SJSA1 (cell line): ENCODE measurements around the gene RTKN. TPM values are rescaled to one million over a fixed set of nuclear protein-coding genes. Genes with fewer than 3 reads are reported as not detected.
"Not testable (repeated sequence)": the region's sequence is repeated elsewhere in the genome, so short reads cannot be mapped to it uniquely, and the experiment has no call there.

Source experiments
- DNase-seq, 2 experiments: peaks; one replicate each; pipeline ENCODE4 v3.0.0-alpha.2; 2015 to 2020; ENCODE audit warnings: low spot score in 2 of 2, low read depth in 1 of 2
- H3K27ac ChIP-seq: fragments of 250-450 bp; sonication (Bioruptor Pico); 2 replicates; pipeline ENCODE4 v1.5.1; 2020; ENCODE audit warnings: mild to moderate bottlenecking, moderate library complexity
- H3K27me3 ChIP-seq: fragments of 250-450 bp; sonication (Bioruptor Pico); replicated peaks from 2 replicates; pipeline ENCODE4 v1.5.1; 2020; ENCODE audit warnings: mild to moderate bottlenecking, moderate library complexity
- H3K36me3 ChIP-seq: fragments of 250-450 bp; sonication (Bioruptor Pico); 2 replicates; pipeline ENCODE4 v1.5.1; 2020; ENCODE audit warnings: mild to moderate bottlenecking
- H3K4me1 ChIP-seq: fragments of 250-450 bp; sonication (Bioruptor Pico); replicated peaks from 2 replicates; pipeline ENCODE4 v1.6.1; 2021; ENCODE audit warnings: mild to moderate bottlenecking
- H3K4me3 ChIP-seq: fragments of 250-450 bp; sonication (Bioruptor Pico); 2 replicates; pipeline ENCODE4 v1.5.1; 2020; ENCODE audit warnings: mild to moderate bottlenecking
- H3K9me3 ChIP-seq: fragments of 250-450 bp; sonication (Bioruptor Pico); replicated peaks from 2 replicates; pipeline ENCODE4 v1.5.1; 2020; ENCODE audit warnings: mild to moderate bottlenecking
- total RNA-seq: library from RNA; depleted of rRNA; stranded (reverse); fragments of >200 nt; shearing (Covaris generic); gene quantifications from 2 replicates; pipeline ENCODE4 v1.2.3, GENCODE V29; 2014

The RTKN gene
- total RNA-seq, 1 experiment from 2014 or later = 8.7 TPM

- Histone ChIP-seq H3K27me3 (no peaks in the 10 kb centered on the region), H3K9me3 (no peaks in the 10 kb centered on the region), H3K27ac (peak overlapping the region; percentile 54), H3K4me1 (peaks cover 13% of the 10 kb centered on the region), H3K4me3 (peak overlapping the region; percentile 53), H3K36me3 (peaks cover 31% of the 10 kb centered on the region)
- DNase-seq = no peak
Observed at GRCh38 chr2:74471332-74472065, 29.8 kb upstream of the RTKN start.

- not testable (repeated sequence) for DNase-seq, H3K4me3 ChIP-seq, H3K27ac ChIP-seq, H3K9me3 ChIP-seq, H3K27me3 ChIP-seq
- Histone ChIP-seq H3K36me3 (peaks cover 31% of the 10 kb centered on the region), H3K4me1 (peaks cover 13% of the 10 kb centered on the region)
Observed at GRCh38 chr2:74470742-74471141, 29.0 kb upstream of the RTKN start.

GRCh38 chr2:74464406-74464805 lies 22.7 kb upstream of the RTKN start:
- no peaks in the 10 kb centered on the region for H3K9me3 ChIP-seq
- no peaks in the 10 kb centered on the region for H3K27me3 ChIP-seq
- H3K4me3 ChIP-seq = peak overlapping the region; percentile 85
- peaks cover 8% of the 10 kb centered on the region for H3K4me1 ChIP-seq
- peaks cover 34% of the 10 kb centered on the region for H3K36me3 ChIP-seq
- no peak overlapping the region for H3K27ac ChIP-seq
- no peak for DNase-seq

GRCh38 chr2:74462786-74463105 lies 21.0 kb upstream of the RTKN start:
- Histone ChIP-seq H3K9me3 (no peaks in the 10 kb centered on the region), H3K27me3 (no peaks in the 10 kb centered on the region), H3K36me3 (peaks cover 34% of the 10 kb centered on the region), H3K4me3 (no peak overlapping the region), H3K4me1 (peaks cover 8% of the 10 kb centered on the region), H3K27ac (no peak overlapping the region)
- DNase-seq = no peak

GRCh38 chr2:74462054-74462785 lies 20.5 kb upstream of the RTKN start:
- Histone ChIP-seq H3K4me3 (no peak overlapping the region), H3K27me3 (no peaks in the 10 kb centered on the region), H3K36me3 (peaks cover 34% of the 10 kb centered on the region), H3K9me3 (no peaks in the 10 kb centered on the region), H3K4me1 (peaks cover 9% of the 10 kb centered on the region), H3K27ac (no peak overlapping the region)
- DNase-seq = no peak

- no peak overlapping the region for H3K4me3 ChIP-seq
- DNase-seq = no peak
- H3K27ac ChIP-seq = no peak overlapping the region
- H3K36me3 ChIP-seq = peaks cover 41% of the 10 kb centered on the region
- peaks cover 15% of the 10 kb centered on the region for H3K4me1 ChIP-seq
- no peaks in the 10 kb centered on the region for H3K9me3 ChIP-seq
- no peaks in the 10 kb centered on the region for H3K27me3 ChIP-seq
Observed at GRCh38 chr2:74461187-74462053, 19.7 kb upstream of the RTKN start.

DNA sequence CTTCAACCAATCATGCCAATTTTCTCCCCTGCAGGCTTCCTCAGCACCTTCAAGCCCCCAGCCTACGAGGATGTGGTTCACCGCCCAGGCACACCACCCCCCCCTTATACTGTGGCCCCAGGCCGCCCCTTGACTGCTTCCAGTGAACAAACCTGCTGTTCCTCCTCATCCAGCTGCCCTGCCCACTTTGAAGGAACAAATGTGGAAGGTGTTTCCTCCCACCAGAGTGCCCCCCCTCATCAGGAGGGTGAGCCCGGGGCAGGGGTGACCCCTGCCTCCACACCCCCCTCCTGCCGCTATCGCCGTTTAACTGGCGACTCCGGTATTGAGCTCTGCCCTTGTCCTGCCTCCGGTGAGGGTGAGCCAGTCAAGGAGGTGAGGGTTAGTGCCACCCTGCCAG lies 18.4 kb upstream of the RTKN start:
- H3K4me1 ChIP-seq = peaks cover 21% of the 10 kb centered on the region
- not testable (repeated sequence) for DNase-seq, H3K27me3 ChIP-seq, H3K9me3 ChIP-seq, H3K4me3 ChIP-seq, H3K27ac ChIP-seq
- peaks cover 42% of the 10 kb centered on the region for H3K36me3 ChIP-seq

DNA sequence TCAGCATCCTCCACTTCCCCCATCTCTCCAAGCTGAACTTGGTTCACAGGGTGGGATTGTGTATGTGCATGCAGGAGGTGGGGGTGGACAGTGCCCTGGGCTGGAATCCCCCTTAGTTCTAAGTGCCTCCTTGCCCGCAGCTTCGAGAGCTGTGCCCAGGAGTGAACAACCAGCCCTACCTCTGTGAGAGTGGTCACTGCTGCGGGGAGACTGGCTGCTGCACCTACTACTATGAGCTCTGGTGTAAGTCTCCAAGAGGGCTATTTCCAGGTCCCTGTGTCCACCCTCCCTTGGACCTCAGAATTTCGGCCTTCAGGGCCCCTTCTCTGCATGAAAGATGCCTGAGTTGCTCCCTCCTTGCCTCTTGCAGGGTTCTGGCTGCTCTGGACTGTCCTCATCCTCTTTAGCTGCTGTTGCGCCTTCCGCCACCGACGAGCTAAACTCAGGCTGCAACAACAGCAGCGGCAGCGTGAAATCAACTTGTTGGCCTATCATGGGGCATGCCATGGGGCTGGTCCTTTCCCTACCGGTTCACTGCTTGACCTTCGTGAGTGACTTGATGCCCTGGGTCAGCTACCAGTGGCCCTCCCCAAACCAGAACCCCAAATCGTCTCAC lies 17.9 kb upstream of the RTKN start:
- not testable (repeated sequence) for H3K27ac ChIP-seq, H3K4me3 ChIP-seq, DNase-seq, H3K27me3 ChIP-seq, H3K9me3 ChIP-seq
- peaks cover 37% of the 10 kb centered on the region for H3K36me3 ChIP-seq
- peaks cover 19% of the 10 kb centered on the region for H3K4me1 ChIP-seq

GRCh38 chr2:74458938-74459363 lies 17.2 kb upstream of the RTKN start:
- Histone ChIP-seq H3K27ac (no peak overlapping the region), H3K4me3 (peak overlapping the region; percentile 53), H3K36me3 (peaks cover 37% of the 10 kb centered on the region), H3K4me1 (peaks cover 16% of the 10 kb centered on the region), H3K9me3 (no peaks in the 10 kb centered on the region), H3K27me3 (no peaks in the 10 kb centered on the region)
- no peak for DNase-seq

DNA sequence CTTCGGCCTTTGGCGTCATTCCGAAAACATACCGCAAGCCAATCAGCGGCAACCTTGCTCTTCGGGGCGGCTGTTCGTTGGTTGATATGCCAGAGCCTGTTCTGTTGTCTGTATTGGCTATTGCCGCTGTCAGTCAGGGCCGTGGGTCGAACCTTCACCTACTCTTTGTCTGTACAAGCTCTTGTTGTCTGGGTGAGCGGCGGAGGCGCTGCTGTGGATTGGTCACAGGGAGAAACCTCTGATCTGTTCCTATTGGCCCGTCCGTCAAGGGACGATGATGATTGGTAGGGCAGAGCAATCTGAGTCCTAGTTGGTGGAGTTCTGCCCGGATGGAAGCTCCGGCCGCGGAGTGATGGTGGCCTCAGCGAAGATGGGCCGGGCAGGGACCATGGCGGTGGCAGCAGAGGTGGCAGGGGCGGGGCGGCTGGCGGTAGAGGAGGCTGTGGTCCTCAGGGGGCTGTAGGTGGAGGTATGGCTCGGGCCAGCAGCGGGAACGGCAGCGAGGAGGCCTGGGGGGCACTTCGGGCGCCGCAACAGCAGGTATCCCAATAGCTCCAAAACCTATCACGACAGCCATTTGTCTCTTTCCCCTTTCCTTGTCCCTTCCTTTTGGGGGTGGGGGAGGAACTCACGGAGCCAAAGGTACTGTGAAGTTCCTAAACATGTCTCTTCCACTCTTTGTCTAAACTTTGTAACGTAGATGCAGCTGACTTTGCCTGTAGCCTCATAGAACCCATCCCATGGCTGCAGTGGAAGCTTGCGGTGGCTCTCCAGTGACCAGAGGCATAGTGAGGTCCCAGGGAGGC lies 16.6 kb upstream of the RTKN start, which contains the start of gene WBP1:
Gene WBP1, plus strand, starts transcription at position 307 of the 806 bp plus-strand sequence. Its CDS starts 165 bp downstream, at position 472.
- peak within 1 kb of the TSS; percentile 2; the same call in 1 of the 2 replicates for H3K27ac ChIP-seq
- peak; percentile 99 to 100 for DNase-seq

DNA sequence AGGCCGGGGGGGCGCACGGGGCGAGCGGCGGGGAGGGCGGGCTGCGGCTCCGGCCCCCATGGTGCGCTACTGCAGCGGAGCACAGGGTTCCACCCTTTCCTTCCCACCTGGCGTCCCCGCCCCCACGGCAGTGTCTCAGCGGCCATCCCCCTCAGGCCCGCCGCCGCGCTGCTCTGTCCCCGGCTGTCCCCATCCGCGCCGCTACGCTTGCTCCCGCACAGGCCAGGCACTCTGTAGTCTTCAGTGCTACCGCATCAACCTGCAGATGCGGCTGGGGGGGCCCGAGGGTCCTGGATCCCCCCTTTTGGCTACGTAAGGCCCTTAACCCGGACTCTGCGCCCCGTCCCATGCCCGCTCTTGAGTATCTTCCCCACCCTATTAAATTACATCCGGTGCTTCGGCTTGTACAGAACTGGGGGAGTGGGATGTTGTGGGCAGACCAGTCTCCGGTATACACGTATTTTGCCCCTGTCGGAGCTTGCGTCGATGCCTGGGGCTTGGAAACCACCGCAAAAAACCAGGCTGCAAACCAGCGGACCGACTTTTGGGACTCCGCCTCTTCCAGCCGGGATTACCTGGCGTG lies 15.9 kb upstream of the RTKN start:
- Histone ChIP-seq H3K27ac (peak overlapping the region; percentile 2; the same call in 1 of the 2 replicates), H3K36me3 (peaks cover 30% of the 10 kb centered on the region)
- no peak for DNase-seq

More for the DNA sequence above, 16.6 kb upstream of the RTKN start, which contains the start of gene WBP1:
- Histone ChIP-seq H3K9me3 (no peaks in the 10 kb centered on the region), H3K27me3 (no peaks in the 10 kb centered on the region), H3K4me1 (peaks cover 16% of the 10 kb centered on the region), H3K4me3 (peak within 1 kb of the TSS; percentile 53), H3K36me3 (peaks cover 37% of the 10 kb centered on the region)

DNA sequence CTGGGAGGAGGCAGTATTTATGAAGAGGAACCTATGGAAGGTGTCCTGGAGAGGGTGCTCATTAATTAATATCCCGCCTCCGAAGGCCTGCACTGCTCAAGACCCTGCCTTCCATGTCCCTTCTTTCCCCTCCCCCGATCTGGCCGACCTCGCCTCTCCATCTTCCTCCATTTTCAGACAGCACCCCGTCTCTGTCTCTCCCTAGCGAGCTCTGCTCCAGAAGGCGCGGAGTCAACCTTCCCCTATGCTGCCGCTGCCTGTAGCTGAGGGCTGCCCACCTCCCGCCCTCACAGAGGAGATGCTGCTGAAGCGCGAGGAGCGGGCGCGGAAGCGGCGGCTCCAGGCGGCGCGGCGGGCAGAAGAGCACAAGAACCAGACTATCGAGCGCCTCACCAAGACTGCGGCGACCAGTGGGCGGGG lies 15.4 kb upstream of the RTKN start:
- H3K36me3 ChIP-seq = peaks cover 25% of the 10 kb centered on the region
- DNase-seq = no peak
- peak overlapping the region; percentile 53 for H3K4me3 ChIP-seq
- peaks cover 16% of the 10 kb centered on the region for H3K4me1 ChIP-seq
- no peak overlapping the region for H3K27ac ChIP-seq
- no peaks in the 10 kb centered on the region for H3K9me3 ChIP-seq
- no peaks in the 10 kb centered on the region for H3K27me3 ChIP-seq

More for the DNA sequence above, 15.9 kb upstream of the RTKN start:
- H3K4me1 ChIP-seq = peaks cover 16% of the 10 kb centered on the region
- H3K27me3 ChIP-seq = no peaks in the 10 kb centered on the region
- peak overlapping the region; percentile 53 for H3K4me3 ChIP-seq
- H3K9me3 ChIP-seq = no peaks in the 10 kb centered on the region
